BLaER1 (cell line): ENCODE results near the gene NFIC.
A peak's percentile ranks its signal among the peaks of the same experiment; 100 is the strongest.
"Not testable (repeated sequence)": the region's sequence is repeated elsewhere in the genome, so short reads cannot be mapped to it uniquely, and the experiment has no call there.

Experiments
- H3K27ac ChIP-seq: shearing (Covaris generic); formaldehyde crosslinking; 2 replicates; pipeline ENCODE4 v1.8.1; 2022
- H3K27me3 ChIP-seq: shearing (Covaris generic); formaldehyde crosslinking; 2 replicates; pipeline ENCODE4 v1.8.1; 2022
- H3K36me3 ChIP-seq: shearing (Covaris generic); formaldehyde crosslinking; 2 replicates; pipeline ENCODE4 v1.8.1; 2022
- H3K4me1 ChIP-seq: shearing (Covaris generic); formaldehyde crosslinking; 2 replicates; pipeline ENCODE4 v1.8.1; 2022
- H3K4me2 ChIP-seq: shearing (Covaris generic); formaldehyde crosslinking; 2 replicates; pipeline ENCODE4 v1.8.1; 2022
- H3K4me3 ChIP-seq: shearing (Covaris generic); formaldehyde crosslinking; 2 replicates; pipeline ENCODE4 v1.8.1; 2022
- H3K9ac ChIP-seq: shearing (Covaris generic); formaldehyde crosslinking; 2 replicates; pipeline ENCODE4 v1.8.1; 2022
- H3K9me3 ChIP-seq: shearing (Covaris generic); formaldehyde crosslinking; 2 replicates; pipeline ENCODE4 v1.8.1; 2022
- H4K20me1 ChIP-seq: shearing (Covaris generic); formaldehyde crosslinking; 2 replicates; pipeline ENCODE4 v1.8.1; 2022
- Cebpa-rat ChIP-seq: shearing (Covaris generic); IDR thresholded peaks from 2 replicates; pipeline ENCODE4 v1.8.1; 2022

NFIC gene

DNA sequence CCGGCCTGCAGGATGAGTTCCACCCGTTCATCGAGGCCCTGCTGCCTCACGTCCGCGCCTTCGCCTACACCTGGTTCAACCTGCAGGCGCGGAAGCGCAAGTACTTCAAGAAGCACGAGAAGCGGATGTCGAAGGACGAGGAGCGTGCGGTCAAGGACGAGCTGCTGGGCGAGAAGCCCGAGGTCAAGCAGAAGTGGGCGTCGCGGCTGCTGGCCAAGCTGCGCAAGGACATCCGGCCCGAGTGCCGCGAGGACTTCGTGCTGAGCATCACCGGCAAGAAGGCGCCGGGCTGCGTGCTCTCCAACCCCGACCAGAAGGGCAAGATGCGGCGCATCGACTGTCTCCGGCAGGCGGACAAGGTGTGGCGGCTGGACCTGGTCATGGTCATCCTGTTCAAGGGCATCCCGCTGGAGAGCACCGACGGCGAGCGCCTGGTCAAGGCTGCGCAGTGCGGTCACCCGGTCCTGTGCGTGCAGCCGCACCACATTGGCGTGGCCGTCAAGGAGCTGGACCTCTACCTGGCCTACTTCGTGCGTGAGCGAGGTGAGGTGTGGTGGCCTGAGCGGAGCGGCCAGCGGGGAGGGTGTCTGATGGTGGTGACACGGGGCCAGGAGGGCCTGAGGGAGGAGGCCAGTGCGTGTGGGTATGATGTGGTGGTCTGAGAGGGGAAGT, 15.5 kb downstream of the NFIC start:
- H3K9me3 ChIP-seq, result no peaks in the 10 kb centered on the region
- no peak for TF ChIP-seq Cebpa-rat

DNA sequence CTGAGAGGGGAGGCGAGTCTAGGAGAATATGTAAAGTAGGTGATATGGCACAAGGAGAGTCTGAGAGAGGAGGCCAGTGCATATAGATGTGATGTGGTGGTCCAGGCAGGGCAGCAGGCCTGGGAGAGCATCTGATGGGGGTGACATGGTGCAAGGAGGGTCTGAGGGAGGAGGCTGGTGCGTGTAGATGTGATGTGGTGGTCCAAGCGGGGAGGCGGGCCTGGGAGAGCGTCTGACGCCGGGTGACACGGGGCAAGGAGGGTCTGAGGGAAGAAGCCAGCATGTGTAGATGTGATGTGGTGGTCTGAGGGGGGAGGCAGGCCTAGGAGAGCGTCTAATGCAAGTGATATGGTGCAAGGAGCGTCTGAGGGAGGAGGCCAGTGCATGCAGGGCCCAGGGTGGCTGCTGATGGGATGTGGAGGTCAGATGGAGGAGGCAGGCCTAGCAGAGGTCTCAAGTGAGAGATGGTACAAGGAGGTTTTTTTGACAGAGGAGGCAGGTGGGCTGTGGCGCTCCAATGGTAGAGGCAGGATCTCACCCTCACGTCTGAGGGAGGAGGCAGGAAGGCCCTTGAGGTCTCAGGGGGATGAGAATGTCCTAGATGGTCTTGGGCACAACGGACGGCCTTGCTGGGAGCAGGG, 16.2 kb downstream of the NFIC start:
- H3K36me3 ChIP-seq, result peaks cover 60% of the 10 kb centered on the region
- H3K27ac ChIP-seq, result no peak overlapping the region
- peak overlapping the region; percentile 36; the same call in 1 of the 2 replicates for H3K4me2 ChIP-seq
- H3K4me3 ChIP-seq, result no peak overlapping the region
- H3K4me1 ChIP-seq, result peaks cover 58% of the 10 kb centered on the region
- TF ChIP-seq Cebpa-rat, result no peak
- H4K20me1 ChIP-seq, result peaks cover 99% of the 10 kb centered on the region
- no peak overlapping the region for H3K9ac ChIP-seq
- no peaks in the 10 kb centered on the region for H3K27me3 ChIP-seq
- H3K9me3 ChIP-seq, result no peaks in the 10 kb centered on the region

More for the DNA sequence above, 15.5 kb downstream of the NFIC start:
- H3K4me3 ChIP-seq, result no peak overlapping the region
- H3K4me2 ChIP-seq, result no peak overlapping the region
- H3K9ac ChIP-seq, result no peak overlapping the region
- H3K27me3 ChIP-seq, result no peaks in the 10 kb centered on the region
- H3K4me1 ChIP-seq, result peaks cover 50% of the 10 kb centered on the region
- peaks cover 58% of the 10 kb centered on the region for H3K36me3 ChIP-seq
- H4K20me1 ChIP-seq, result peaks cover 99% of the 10 kb centered on the region
- no peak overlapping the region for H3K27ac ChIP-seq

DNA sequence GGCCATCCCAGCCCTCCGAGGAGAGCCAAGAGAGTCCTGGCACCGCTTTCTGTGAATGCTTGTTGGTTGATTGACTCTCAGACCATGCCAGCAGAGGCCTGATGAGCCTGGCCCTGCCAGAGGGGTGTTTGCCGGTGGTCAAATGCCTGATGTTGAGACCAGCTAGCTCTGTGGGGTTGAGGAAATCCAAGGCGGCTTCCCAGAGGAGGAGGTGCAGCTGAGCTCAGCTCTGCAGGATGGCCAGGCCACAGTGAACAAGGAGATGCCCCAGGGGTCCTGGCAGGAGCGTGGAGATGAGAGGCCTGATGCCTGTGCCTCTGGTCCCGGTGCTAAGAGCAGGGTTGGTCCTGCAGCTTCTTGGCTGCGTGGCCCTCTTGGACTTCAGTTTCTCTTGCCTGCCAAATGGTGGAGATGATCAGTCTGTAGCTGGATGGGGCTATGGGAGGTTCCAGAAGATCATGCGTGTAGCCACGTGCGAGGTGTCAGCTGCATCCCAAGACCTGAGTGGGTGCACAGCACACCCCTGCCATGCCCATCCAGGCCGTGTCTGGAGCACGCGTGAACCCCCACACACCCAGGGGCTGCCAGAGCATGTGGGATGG, 16.8 kb downstream of the NFIC start:
- H3K9ac ChIP-seq, result 0 out of 2 replicates have a peak overlapping the region, but pooled peaks have one; percentile 16
- peak overlapping the region; percentile 27; the same call in 1 of the 2 replicates for H3K27ac ChIP-seq
- H3K4me1 ChIP-seq, result peaks cover 63% of the 10 kb centered on the region

DNA sequence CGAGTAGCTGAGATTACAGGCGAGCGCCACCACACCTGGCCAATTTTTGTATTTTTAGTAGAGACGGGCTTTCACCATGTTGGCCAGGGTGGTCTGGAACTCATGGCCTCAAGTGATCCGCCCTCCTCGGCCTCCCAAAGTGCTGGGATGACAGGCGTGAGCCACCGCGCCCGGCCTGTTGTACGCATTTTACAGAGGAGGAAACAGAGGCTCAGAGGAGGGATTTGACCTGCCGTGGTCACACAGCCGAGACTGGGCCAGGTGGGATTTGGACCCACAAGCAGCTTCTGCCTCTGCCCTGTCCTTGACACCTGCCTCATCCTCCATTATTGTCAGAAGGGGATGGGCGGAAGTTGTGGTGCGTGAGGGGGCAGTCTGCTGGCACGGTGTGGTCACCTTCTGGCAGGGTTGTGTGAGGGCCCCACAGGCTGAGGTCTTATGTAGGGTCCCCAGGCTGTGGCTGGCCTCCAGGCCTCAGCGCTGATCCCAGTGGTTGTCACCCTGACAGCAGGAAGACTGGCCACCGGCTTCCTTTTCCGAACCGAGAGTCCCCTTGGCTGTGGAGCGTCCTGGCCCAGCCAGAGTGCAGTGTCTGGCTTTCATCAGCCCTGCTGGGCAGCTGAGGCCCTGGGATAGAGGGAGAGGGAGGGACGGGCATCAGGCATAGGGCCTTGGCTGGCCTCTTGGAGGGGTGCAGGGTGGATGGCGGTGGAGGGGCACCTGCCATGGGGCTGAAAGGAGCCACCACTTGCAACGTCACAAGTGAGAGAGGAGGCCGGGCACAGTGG, 20.3 kb downstream of the NFIC start:
- H3K36me3 ChIP-seq, result peaks cover 70% of the 10 kb centered on the region
- TF ChIP-seq Cebpa-rat, result no peak
- H3K27me3 ChIP-seq, result no peaks in the 10 kb centered on the region
- peak overlapping the region; percentile 40; the same call in 1 of the 2 replicates for H3K9ac ChIP-seq
- peak overlapping the region; percentile 71 for H3K4me2 ChIP-seq
- H3K4me1 ChIP-seq, result peaks cover 88% of the 10 kb centered on the region
- no peaks in the 10 kb centered on the region for H3K9me3 ChIP-seq
- H4K20me1 ChIP-seq, result peaks cover 99% of the 10 kb centered on the region
- peak overlapping the region; percentile 72 for H3K27ac ChIP-seq
- H3K4me3 ChIP-seq, result no peak overlapping the region

More for the DNA sequence above, 16.8 kb downstream of the NFIC start:
- TF ChIP-seq Cebpa-rat, result no peak
- H3K4me2 ChIP-seq, result peak overlapping the region; percentile 36
- no peaks in the 10 kb centered on the region for H3K27me3 ChIP-seq
- peaks cover 63% of the 10 kb centered on the region for H3K36me3 ChIP-seq
- H3K9me3 ChIP-seq, result no peaks in the 10 kb centered on the region
- peaks cover 99% of the 10 kb centered on the region for H4K20me1 ChIP-seq
- H3K4me3 ChIP-seq, result no peak overlapping the region

GRCh38 chr19:3387645-3388589, 21.5 kb downstream of the NFIC start:
- Histone ChIP-seq H4K20me1 (peaks cover 99% of the 10 kb centered on the region), H3K4me2 (peak overlapping the region; percentile 71), H3K9me3 (no peaks in the 10 kb centered on the region), H3K27ac (peak overlapping the region; percentile 72), H3K4me3 (no peak overlapping the region), H3K9ac (peak overlapping the region; percentile 24; the same call in 1 of the 2 replicates), H3K36me3 (peaks cover 57% of the 10 kb centered on the region), H3K4me1 (peaks cover 96% of the 10 kb centered on the region), H3K27me3 (no peaks in the 10 kb centered on the region)
- TF ChIP-seq Cebpa-rat, result no peak

GRCh38 chr19:3389446-3389778, 23.0 kb downstream of the NFIC start:
- peaks cover 90% of the 10 kb centered on the region for H4K20me1 ChIP-seq
- peaks cover 55% of the 10 kb centered on the region for H3K36me3 ChIP-seq
- peak overlapping the region; percentile 4; the same call in 1 of the 2 replicates for H3K27ac ChIP-seq

DNA sequence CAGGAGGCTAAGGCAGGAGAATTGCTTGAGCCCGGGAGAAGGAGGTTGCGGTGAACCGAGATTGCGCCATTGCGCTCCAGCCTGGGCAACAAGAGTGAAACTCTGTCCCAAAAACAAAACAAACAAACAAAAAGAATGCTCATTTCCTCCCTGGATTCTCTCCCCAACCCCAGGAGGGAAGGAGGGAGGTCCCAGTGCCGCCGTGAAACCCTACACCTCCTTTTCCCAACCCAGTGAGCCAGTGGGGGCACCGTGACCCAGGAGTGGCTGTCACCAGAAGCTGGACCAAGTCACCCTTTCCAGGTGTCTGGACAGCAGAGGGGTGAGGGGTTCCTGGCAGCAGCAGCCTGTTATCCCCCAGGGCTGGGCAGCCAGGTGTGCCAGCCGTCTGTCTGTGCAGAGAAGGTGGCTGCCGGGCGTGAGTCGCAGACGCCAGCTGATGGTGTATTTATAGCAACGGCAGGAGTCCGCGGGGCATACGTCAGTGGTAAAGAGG, 23.5 kb downstream of the NFIC start:
- Histone ChIP-seq H3K36me3 (peaks cover 60% of the 10 kb centered on the region), H3K27me3 (no peaks in the 10 kb centered on the region), H3K4me1 (peaks cover 82% of the 10 kb centered on the region), H3K9ac (no peak overlapping the region), H3K4me3 (no peak overlapping the region), H3K27ac (peak overlapping the region; percentile 28; the same call in 1 of the 2 replicates), H4K20me1 (peaks cover 91% of the 10 kb centered on the region), H3K4me2 (peak overlapping the region; percentile 71), H3K9me3 (no peaks in the 10 kb centered on the region)
- TF ChIP-seq Cebpa-rat, result no peak

More at GRCh38 chr19:3389446-3389778, 23.0 kb downstream of the NFIC start:
- no peaks in the 10 kb centered on the region for H3K9me3 ChIP-seq
- no peak for TF ChIP-seq Cebpa-rat
- H3K4me2 ChIP-seq, result peak overlapping the region; percentile 71
- H3K4me1 ChIP-seq, result peaks cover 86% of the 10 kb centered on the region
- no peaks in the 10 kb centered on the region for H3K27me3 ChIP-seq
- no peak overlapping the region for H3K4me3 ChIP-seq
- no peak overlapping the region for H3K9ac ChIP-seq

DNA sequence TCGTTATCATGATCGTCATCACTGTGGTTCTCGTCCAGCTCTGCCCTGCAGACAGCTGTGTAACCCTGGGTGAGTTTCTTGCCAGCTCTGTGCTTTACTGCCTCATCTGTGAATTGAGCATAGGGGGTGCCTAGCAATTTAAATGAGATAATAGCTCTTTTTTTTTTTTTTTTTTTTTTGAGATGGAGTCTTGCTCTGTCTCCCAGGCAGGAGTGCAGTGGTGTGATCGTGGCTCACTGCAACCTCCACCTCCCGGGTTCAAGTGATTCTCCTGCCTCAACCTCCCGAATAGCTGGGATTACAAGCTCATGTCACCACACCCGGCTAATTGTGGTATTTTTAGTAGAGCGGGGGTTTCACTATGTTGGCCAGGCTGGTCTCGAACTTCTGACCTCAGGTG, 25.5 kb downstream of the NFIC start:
- peaks cover 61% of the 10 kb centered on the region for H3K36me3 ChIP-seq
- H3K4me1 ChIP-seq, result peaks cover 69% of the 10 kb centered on the region
- not testable (repeated sequence) for H3K27me3 ChIP-seq, H3K4me3 ChIP-seq, H3K9me3 ChIP-seq, H3K9ac ChIP-seq
- peak overlapping the region; percentile 77; the same call in 1 of the 2 replicates for H3K27ac ChIP-seq
- H4K20me1 ChIP-seq, result peaks cover 91% of the 10 kb centered on the region
- peak overlapping the region; percentile 62 for H3K4me2 ChIP-seq
